WTC11 (cell line): Measurements from ENCODE around the gene SYCE1. TPM values are rescaled to one million over a fixed set of nuclear protein-coding genes. Genes with fewer than 3 reads are reported as not detected.

Source experiments
- ATAC-seq: fragments of 200-7000 bp; cut with Tn5 transposase; 2 replicates; pipeline ENCODE4 v1.10.0; 2021; ENCODE audit warnings: mild to moderate bottlenecking, moderate library complexity
- CTCF ChIA-PET: fragments of 300-600 bp; sonication (Branson Sonifier 250); formaldehyde crosslinking; loops from one replicate; lab custom pipeline; 2021; ENCODE audit warnings: antibody characterized with exemption; lab: Charles Lee
- POLR2A ChIA-PET: fragments of 350-600 bp; sonication (Branson Sonifier 250); formaldehyde crosslinking; loops from one replicate; lab custom pipeline; 2021; ENCODE audit warnings: antibody characterized with exemption; lab: Charles Lee
- DNase-seq: peaks from one replicate; pipeline ENCODE4 v3.0.0; 2021; ENCODE audit warnings: low spot score
- H3K27ac Mint-ChIP-seq: 2 replicates; pipeline ENCODE4 v1.8.0; 2021; ENCODE audit warnings: mixed read lengths
- H3K27me3 Mint-ChIP-seq: 2 replicates; pipeline ENCODE4 v1.8.0; 2021; ENCODE audit warnings: low read depth, mild to moderate bottlenecking, moderate library complexity, mixed read lengths
- H3K36me3 Mint-ChIP-seq: 2 replicates; pipeline ENCODE4 v1.8.0; 2021; ENCODE audit warnings: mixed read lengths
- H3K4me1 Mint-ChIP-seq: 2 replicates; pipeline ENCODE4 v1.8.0; 2022; ENCODE audit warnings: mixed read lengths
- H3K4me3 Mint-ChIP-seq: 2 replicates; pipeline ENCODE4 v1.8.0; 2021; ENCODE audit warnings: mild to moderate bottlenecking, moderate library complexity, mixed read lengths
- H3K9me3 Mint-ChIP-seq: 2 replicates; pipeline ENCODE4 v1.8.0; 2021; ENCODE audit warnings: mixed read lengths
- AFF4 ChIP-seq: sonication (generic); formaldehyde crosslinking; IDR thresholded peaks from 2 replicates; pipeline ENCODE4 v1.8.1; 2023; ENCODE audit warnings: mild to moderate bottlenecking, missing genetic modification reagents, borderline replicate concordance
- AR ChIP-seq: fragments of 250-450 bp; sonication (Bioruptor Pico); IDR thresholded peaks from 2 replicates; pipeline ENCODE4 v1.9.0; 2021; ENCODE audit warnings: mild to moderate bottlenecking
- CBFB ChIP-seq: sonication (generic); formaldehyde crosslinking; IDR thresholded peaks from 2 replicates; pipeline ENCODE4 v1.8.1; 2022; ENCODE audit warnings: mild to moderate bottlenecking, low read depth, missing genetic modification reagents
- CTCF ChIP-seq: fragments of 200-600 bp; IDR thresholded peaks from 2 replicates; pipeline ENCODE4 v1.8.0; 2022; ENCODE audit warnings: antibody characterized with exemption
- ESRRA ChIP-seq: sonication (generic); formaldehyde crosslinking; IDR thresholded peaks from 2 replicates; pipeline ENCODE4 v1.8.1; 2022; ENCODE audit warnings: mild to moderate bottlenecking, missing genetic modification reagents, borderline replicate concordance
- FOXP4 ChIP-seq: sonication (generic); formaldehyde crosslinking; IDR thresholded peaks from 2 replicates; pipeline ENCODE4 v1.8.0; 2022; ENCODE audit warnings: mild to moderate bottlenecking, missing genetic modification reagents
- GRHL2 ChIP-seq: fragments of 250-450 bp; sonication (Bioruptor Pico); IDR thresholded peaks from 2 replicates; pipeline ENCODE4 v1.8.0; 2022; ENCODE audit warnings: mild to moderate bottlenecking, moderate library complexity; ENCODE audit not compliant: insufficient replicate concordance, severe bottlenecking
- GTF2I ChIP-seq: fragments of 250-450 bp; sonication (Bioruptor Pico); conservative IDR thresholded peaks from 2 replicates; pipeline ENCODE4 v1.4.0; 2021; ENCODE audit warnings: mild to moderate bottlenecking
- IRF2 ChIP-seq: sonication (generic); formaldehyde crosslinking; IDR thresholded peaks from 2 replicates; pipeline ENCODE4 v1.8.0; 2022; ENCODE audit warnings: low read depth, missing genetic modification reagents, borderline replicate concordance
- KAT7 ChIP-seq: sonication (generic); formaldehyde crosslinking; IDR thresholded peaks from 2 replicates; pipeline ENCODE4 v1.8.1; 2023; ENCODE audit warnings: missing genetic modification reagents, mild to moderate bottlenecking, borderline replicate concordance
- MAX ChIP-seq: sonication (generic); formaldehyde crosslinking; IDR thresholded peaks from 2 replicates; pipeline ENCODE4 v1.8.0; 2022; ENCODE audit warnings: mild to moderate bottlenecking, missing genetic modification reagents
- MLX ChIP-seq: sonication (generic); formaldehyde crosslinking; IDR thresholded peaks from 2 replicates; pipeline ENCODE4 v1.8.1; 2023; ENCODE audit warnings: mild to moderate bottlenecking, missing genetic modification reagents, moderate library complexity
- MXD4 ChIP-seq: fragments of 250-450 bp; sonication (Bioruptor Pico); IDR thresholded peaks from 2 replicates; pipeline ENCODE4 v1.8.0; 2021; ENCODE audit warnings: mild to moderate bottlenecking, moderate library complexity, borderline replicate concordance
- NFYB ChIP-seq: sonication (generic); formaldehyde crosslinking; conservative IDR thresholded peaks from 2 replicates; pipeline ENCODE4 v1.8.0; 2022; ENCODE audit warnings: low read depth, missing genetic modification reagents
- NR1H2 ChIP-seq: sonication (generic); formaldehyde crosslinking; IDR thresholded peaks from 2 replicates; pipeline ENCODE4 v1.9.0; 2021; ENCODE audit warnings: mild to moderate bottlenecking, moderate library complexity, missing genetic modification reagents
- PREB ChIP-seq: sonication (generic); formaldehyde crosslinking; IDR thresholded peaks from 2 replicates; pipeline ENCODE4 v1.8.1; 2022; ENCODE audit warnings: mild to moderate bottlenecking, missing genetic modification reagents, moderate library complexity, borderline replicate concordance
- SOX15 ChIP-seq: fragments of 250-450 bp; sonication (Bioruptor Pico); IDR thresholded peaks from 2 replicates; pipeline ENCODE4 v1.9.0; 2021; ENCODE audit warnings: mild to moderate bottlenecking
- ZBTB21 ChIP-seq: sonication (generic); formaldehyde crosslinking; IDR thresholded peaks from 2 replicates; pipeline ENCODE4 v1.8.1; 2023; ENCODE audit warnings: mild to moderate bottlenecking, missing genetic modification reagents, borderline replicate concordance
- ZNF512 ChIP-seq: sonication (generic); formaldehyde crosslinking; IDR thresholded peaks from 2 replicates; pipeline ENCODE4 v1.8.1; 2022; ENCODE audit warnings: missing genetic modification reagents, borderline replicate concordance
- ZNF671 ChIP-seq: fragments of 250-450 bp; sonication (Bioruptor Pico); IDR thresholded peaks from 2 replicates; pipeline ENCODE4 v1.8.0; 2021; ENCODE audit warnings: mild to moderate bottlenecking
- total RNA-seq: library from RNA; stranded (reverse); gene quantifications from 3 replicates; pipeline ENCODE4 v1.2.3, GENCODE V29; 2021

Gene SYCE1
- total RNA-seq, 1 experiment from 2014 or later = not detected

- peaks cover 12% of the 10 kb centered on the region for H3K27me3 Mint-ChIP-seq
- no peak for ATAC-seq
- no peak overlapping the region for H3K4me3 Mint-ChIP-seq
- TF ChIP-seq IRF2 (no peak), MAX (CRISPR knock-in tag) (no peak), ZNF512 (CRISPR knock-in tag) (no peak), PREB (CRISPR knock-in tag) (no peak), FOXP4 (CRISPR knock-in tag) (no peak), MLX (CRISPR knock-in tag) (no peak), ZNF671 (CRISPR knock-in tag) (no peak), GTF2I (no peak), NR1H2 (no peak), CBFB (no peak), SOX15 (no peak), AR (no peak), GRHL2 (no peak), KAT7 (CRISPR knock-in tag) (no peak), NFYB (CRISPR knock-in tag) (no peak)
- H3K36me3 Mint-ChIP-seq = peaks cover 84% of the 10 kb centered on the region
- peaks cover 95% of the 10 kb centered on the region for H3K9me3 Mint-ChIP-seq
- CTCF ChIA-PET = no interaction called here
- no peaks in the 10 kb centered on the region for H3K4me1 Mint-ChIP-seq
- no peak for DNase-seq
- H3K27ac Mint-ChIP-seq = no peak overlapping the region
- POLR2A ChIA-PET = no interaction called here
These were observed 48.3 kb upstream of the SYCE1 start for GRCh38 chr10:133613699-133614098.

- DNase-seq (no peak), ATAC-seq (no peak)
- H3K9me3 Mint-ChIP-seq = peaks cover 98% of the 10 kb centered on the region
- peaks cover 13% of the 10 kb centered on the region for H3K27me3 Mint-ChIP-seq
- H3K27ac Mint-ChIP-seq = no peak overlapping the region
- CTCF ChIA-PET = no interaction called here
- no peaks in the 10 kb centered on the region for H3K4me1 Mint-ChIP-seq
- TF ChIP-seq MAX (CRISPR knock-in tag) (no peak), AFF4 (no peak), ESRRA (no peak), ZBTB21 (CRISPR knock-in tag) (no peak), MXD4 (no peak), CTCF (no peak)
- POLR2A ChIA-PET = no interaction called here
- no peak overlapping the region for H3K4me3 Mint-ChIP-seq
- H3K36me3 Mint-ChIP-seq = peaks cover 80% of the 10 kb centered on the region
These were observed 45.7 kb upstream of the SYCE1 start for GRCh38 chr10:133611079-133611478.
